ENCODE data around the gene STYX.

DNA sequence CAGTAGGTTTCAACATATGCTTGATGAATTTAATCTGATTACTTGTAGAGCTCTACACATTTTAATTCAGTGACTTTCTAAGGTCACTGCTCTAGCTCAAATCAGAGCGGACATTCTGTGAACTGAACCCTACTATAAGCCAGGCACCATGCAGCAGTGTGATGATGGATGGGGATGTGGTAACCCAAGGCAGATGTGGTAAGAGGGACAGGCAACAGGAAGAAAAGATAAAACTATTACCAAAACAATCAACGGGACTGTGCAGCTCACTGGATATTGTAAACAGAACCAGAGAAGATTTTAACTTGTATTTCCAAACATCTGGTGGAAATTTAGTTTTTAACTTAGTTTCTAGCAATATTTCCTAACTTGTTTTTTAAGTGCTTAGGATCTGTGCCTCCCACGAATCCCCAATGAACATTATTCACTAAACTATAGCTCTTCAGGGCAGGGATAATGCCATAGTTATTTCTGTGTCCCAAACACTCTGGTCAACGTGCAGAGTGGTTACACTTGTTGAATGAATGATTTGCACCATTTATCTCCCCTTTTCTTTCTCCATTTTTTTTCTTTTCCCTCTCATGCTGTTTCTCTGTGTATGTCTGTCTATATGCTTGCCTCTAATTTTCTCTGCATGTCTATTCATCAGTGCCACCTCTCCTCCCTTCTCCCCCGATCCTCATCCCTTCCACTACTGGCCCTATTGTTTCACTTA is 37.6 kb upstream of the STYX start:
- TF ChIP-seq, protein P1, sequence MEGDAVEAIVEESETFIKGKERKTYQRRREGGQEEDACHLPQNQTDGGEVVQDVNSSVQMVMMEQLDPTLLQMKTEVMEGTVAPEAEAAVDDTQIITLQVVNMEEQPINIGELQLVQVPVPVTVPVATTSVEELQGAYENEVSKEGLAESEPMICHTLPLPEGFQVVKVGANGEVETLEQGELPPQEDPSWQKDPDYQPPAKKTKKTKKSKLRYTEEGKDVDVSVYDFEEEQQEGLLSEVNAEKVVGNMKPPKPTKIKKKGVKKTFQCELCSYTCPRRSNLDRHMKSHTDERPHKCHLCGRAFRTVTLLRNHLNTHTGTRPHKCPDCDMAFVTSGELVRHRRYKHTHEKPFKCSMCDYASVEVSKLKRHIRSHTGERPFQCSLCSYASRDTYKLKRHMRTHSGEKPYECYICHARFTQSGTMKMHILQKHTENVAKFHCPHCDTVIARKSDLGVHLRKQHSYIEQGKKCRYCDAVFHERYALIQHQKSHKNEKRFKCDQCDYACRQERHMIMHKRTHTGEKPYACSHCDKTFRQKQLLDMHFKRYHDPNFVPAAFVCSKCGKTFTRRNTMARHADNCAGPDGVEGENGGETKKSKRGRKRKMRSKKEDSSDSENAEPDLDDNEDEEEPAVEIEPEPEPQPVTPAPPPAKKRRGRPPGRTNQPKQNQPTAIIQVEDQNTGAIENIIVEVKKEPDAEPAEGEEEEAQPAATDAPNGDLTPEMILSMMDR (conservative IDR thresholded peaks at IDR 0.05) = no peak
- TF ChIP-seq EZH2 (IDR thresholded peaks at IDR 0.05; ENCODE audit: low read depth) = no peak
